ENCODE measurements around the gene FBN1.

FBN1 gene

DNA sequence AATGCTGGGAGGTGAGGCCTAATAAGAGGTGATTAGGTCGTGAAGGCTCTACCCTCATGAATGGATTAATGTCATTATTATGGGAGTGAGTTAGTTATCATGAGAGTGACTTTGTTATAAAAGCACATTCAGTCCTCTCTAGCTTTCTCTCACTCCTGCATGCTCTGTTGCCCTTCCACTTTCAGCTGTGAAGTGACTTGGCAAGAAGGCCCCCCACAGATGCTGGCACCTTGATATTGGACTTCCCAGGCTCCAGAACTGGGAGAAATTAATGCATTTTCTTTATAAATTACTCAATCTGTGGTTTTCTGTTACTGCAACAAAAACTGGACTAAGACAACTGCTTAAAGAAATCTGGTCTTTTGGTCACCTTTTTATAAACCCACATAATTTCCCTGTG is 144.3 kb downstream of the FBN1 start:
- DNase-seq = no peak

DNA sequence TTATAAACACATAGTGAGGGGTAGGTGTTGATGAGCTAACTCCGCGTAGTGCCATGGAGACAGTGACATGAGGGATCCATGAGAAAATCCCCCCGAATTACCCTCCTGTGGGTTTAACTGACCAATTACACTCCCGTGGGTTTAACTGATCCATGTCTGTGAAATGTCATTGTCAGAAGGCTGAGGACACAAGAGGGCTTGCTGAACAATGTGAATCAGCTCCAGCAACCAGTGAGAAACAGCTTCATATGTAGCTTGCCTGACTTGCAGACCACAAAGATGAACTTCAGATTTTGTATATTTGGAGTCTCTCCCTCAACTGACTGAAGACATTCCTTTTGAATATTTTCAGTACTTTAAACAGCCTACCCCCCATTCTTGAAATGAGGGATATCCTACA is 144.9 kb downstream of the FBN1 start:
- DNase-seq = no peak

DNA sequence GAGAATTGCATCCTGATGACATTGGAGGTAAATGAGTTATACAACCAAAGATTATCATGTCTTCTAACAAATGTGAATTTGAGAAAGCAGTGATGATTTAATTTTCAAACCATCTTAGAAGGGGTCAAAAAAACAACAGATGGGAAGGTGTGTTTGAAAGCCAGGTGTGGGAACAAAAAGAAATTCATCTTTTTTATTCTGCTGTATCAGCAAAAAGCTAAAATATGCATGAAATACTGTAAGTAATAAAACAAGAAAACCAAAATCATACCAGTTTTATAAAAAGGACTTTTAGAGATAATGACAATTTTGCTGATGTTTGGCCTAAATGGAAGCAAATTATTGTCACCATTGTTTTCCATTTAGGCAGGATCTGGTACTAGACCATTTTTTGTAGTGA is 145.5 kb downstream of the FBN1 start:
- DNase-seq = no peak

DNA sequence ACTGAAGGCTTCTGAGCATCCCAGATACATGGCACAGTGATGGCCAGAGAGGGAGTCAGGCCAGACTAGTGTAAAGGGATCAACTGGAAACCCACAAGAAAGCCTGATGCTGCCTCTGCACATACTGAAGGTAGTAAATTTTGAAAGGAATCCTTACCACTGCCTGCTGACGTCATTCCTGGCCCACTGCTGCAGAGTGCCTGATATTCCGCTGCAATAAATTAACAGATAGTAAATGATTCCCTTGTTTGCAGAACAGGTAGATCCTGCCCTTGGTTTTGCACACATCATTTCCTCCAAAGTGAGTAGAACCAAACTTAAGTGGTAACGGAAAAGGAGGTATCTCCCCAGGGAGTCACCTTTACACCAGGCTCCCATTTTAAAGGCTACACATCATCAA is 146.7 kb downstream of the FBN1 start:
- DNase-seq = no peak

DNA sequence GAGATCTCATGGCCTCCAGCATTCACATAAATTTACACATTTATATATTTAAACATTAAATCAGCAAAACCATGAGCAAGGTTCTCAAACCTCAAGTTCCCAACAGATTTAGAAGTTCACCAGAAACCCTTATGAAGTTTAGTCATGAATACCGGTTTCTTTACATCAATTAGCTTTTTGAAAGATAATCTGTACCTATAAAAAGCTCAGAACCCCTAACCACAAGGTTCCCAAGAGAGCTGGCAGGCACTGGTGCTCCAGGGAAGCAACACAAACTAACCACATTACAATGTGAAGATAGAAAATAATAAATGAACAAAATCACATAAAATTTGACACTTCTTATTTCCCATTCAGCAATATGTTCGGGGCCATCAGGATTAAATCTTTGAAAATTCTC is 150.9 kb downstream of the FBN1 start:
- no peak for DNase-seq

DNA sequence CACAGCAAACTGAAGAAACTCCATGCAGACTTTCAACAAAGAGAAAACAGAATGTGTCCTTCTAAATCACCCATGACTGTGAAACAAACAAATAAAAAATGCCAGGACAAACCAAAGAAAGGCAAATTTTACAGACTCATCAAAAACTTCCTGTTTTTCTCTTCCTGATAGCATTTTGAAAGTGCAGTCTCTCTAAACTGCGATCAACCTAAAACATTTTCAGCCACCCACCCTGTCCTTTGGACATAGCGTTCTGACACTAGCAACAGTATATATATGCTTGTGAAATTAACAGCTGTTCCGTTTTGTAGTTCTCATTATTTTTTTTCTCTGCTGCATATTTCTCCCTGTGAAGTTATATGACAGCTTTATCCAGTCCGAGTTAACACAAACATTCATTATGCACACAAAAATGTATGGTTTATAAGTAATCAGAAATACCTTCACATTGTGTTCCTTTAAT is 151.7 kb downstream of the FBN1 start:
- no peak for DNase-seq

DNA sequence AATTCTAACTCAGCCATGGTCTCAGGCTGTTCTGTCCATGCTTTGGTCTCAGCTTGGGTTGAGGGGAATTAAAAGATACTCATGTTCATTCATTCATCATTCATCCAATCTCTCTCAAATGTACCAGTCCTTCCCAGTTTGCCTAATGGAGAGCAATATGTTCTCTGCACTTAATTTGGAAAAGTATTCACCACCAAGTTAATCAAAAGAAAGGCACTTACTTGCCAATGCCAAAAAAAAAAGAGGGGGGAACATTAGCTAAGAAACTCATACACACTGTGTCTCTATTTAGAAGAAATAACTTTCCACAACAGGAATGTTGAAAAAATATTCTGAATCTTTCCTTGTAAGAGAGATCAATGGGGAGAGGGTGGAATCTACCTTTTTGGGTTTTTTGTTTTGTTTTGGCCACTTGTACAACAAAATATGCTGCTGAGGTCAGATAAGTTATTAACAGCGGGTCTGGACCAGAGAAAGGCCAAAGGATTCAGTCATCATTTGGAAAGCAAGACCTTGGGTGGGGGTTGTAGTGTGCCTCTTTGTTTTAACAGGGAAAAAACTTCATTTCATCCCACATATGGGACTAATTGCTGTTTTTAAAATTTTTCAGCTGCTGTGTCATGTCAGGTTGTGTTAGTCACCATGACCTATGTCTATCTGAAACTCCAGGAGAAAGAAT is 152.3 kb downstream of the FBN1 start:
- no peak for DNase-seq

DNA sequence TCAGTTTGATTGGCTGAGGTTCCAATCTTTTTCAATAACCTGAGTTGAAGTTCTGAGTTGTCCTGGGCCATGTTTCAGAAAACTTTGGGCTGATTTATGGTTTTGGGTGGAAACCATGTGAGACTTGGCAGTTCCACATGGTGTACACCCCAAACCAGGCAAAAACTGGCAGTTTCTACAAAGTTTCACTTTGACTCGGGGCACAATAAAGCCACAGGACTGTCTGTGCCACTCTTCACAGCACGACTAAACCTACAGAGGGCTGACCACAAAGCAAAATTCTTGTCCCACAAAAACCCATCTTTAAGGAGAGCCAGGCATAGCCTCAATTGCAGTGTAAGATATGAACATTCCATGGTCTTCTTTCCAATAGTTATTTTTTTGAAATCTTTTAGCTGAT is 159.3 kb downstream of the FBN1 start:
- DNase-seq = no peak

DNA sequence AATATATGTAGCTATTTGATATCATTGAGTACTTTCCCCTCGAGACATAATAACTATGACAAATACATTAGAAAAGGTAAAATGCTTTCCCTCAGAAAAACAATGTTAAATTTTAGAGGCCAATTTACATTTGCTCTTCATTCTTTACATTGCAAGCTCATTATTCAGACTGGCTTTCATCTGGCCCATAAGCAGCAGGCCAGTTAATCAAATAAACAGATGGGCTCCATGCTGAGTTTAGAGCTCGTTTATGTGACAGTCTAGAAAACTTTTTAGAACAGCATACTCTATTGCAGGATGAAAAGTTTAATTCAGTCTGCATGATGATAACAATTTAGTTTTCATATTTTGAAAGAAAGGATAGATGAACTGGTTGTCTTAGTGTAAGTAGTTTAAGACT is 163.7 kb downstream of the FBN1 start:
- no peak for DNase-seq

DNA sequence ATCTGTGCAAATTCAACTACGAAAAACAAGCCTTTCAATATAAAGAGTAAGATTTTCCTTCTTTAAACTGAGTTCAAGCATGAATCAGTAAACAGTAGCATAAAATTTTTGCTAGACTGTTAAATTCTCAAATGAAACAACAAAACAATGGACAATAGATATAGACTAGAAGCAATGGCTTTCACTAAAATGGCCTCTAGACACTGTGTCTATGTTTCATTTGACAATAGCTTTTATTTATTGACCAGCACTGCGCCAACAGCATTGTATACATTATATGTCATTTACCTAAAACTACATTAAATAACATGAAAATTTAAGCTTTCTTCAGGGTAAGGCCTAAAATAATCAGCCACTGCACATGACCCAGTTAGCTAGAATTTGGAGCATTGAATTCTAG is 165.8 kb downstream of the FBN1 start:
- DNase-seq = no peak

DNA sequence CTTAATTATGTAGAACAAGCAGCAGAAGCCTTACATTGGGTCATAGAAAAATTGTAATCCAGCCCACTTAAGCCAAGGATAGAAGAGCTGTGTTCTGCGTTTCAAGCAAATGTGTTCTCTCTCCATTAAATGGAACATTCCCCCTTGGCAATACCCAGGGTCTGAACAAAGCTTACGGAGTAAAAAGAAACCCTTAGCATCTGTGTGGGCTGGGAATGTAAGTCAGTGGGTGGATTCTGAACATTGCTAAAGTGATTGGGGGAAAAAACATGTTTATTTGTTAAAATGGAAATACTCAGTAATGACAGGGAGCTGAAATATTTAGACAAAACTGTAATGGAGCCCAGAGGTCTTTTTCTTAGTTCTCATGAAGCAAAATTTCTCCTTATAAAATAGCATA is 166.9 kb downstream of the FBN1 start:
- no peak for DNase-seq

DNA sequence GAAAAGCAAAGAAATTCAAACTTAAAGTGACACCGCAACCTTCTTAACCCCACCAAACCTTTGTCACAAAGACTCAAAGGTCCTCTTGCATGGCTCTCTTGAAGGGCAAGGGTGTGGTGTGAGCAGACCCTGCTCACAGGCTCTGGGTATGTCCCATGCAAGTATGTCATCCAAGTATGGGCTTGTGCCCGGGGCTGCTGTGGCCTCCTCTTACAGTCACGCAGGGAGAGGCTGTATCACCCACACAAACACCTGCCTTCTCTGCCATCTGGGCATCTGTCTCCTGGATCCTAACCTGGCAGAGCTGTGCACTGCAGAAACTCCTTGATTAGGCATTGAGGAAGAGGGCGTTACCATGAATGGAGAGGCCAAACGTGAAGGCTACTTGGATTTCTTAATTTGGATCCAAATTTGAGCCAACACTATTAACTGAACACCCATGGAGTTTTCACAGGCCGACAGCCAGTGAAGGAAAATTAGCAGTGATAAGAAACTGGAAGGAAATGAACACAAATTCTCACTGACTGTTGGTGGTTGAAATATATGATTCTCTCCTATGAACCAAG is 167.6 kb downstream of the FBN1 start:
- no peak for DNase-seq

DNA sequence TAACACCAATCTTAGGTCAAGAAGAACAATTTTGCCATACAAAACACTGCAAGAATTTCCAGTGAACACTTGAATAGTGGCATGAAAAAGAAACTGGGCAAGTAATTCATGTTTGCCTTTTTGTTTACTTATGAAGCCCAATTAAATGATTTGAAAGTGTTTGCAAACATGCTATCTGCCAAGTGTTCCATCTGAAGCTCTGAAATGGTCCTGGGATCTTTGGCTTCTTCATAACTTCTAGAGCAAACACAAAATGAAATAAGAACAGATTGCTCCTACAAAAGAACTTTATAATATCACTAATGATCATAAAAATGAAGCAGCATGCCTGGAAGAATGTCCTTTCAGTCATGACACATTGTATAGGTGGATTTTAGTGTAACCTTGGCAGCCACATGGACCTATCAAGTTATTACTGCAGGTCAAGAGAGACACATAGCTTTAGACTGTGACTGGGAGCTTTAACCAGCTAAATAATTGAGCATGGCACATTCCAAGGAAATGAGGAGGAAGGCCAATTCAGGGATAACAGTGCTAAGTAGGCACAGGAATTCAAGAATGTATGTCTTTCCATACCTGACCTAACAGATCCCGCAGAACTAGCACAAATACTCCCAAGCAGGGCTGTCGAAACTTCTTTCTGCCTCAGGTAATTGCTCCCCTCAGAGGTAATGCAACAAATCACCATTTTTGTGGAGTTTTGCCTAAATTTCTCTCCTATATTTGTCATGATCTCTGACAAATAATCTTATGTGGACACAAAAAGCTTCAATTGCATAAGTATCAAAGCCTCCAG is 169.7 kb downstream of the FBN1 start:
- DNase-seq = no peak

DNA sequence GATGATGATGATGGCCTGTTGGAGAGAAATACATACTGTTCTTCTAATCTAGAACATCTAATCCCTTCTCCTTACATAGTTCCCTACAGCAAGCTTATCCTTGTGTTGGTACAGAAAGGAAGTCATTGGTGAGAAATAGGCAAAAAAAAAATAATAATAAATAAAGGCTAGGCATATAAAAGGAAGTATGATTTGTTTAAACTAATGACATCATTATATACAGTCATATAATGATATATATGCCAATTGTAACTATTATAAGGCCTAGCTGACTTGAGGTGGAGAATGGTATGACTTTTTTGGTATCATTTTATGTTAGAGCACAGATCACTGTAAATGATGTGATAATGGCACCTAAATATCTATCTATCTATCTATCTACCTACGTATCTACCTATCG is 171.8 kb downstream of the FBN1 start:
- no peak for DNase-seq

DNA sequence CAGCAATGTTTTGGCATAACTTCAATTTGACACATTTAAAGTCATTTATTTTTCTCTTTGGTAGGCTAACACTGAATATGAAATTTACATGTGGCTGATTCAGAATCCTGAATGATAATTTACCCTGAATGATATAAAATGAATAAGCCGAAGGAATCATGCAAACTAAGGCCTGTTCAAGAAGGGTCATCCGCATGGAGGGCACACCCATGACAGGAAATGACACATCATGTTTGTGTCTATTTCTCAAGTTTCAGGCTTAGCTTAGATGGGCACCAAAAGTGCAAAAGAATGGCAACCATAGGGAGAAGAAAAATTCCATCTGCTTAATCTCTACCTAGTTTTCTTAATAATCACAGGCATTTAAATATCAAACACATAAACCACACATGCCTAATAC is 172.8 kb downstream of the FBN1 start:
- DNase-seq = no peak

DNA sequence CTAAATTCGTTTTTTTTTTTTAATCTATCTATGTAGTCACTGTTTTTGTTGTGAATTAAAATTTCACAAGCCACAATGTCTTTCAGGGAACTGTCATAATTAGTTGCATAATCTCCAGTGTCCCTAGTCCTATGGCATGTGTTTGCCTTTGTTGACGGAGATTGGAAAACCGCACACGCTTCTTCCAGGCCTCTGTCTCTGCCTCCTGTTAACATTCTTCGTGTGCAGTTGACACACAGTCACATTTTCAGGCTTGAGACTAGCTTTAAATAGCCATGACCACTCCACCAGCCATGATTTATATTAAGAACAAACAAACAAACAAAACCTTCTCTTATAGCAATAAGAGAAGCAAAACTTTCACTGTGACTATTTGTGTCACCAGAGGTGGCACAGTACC is 174.4 kb downstream of the FBN1 start:
- no peak for DNase-seq

DNA sequence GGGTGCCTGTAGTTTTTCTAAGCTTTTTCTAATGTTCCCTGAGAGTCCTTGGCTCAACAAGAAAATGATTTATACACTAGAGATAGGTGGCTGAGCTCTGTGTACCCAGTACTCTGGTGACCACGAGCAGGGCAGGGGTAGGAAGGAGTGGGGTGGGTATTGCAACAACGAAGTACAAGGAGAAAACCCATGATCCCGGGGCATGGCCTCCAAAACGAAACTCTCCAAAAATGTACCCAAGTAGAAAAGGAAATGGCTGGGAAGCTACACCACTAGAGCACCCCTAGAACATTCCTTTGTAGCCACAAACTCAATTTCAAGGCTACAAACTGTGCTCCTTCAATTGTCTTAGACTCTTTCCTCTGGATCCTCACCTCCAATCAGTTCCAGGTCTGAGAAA is 175.4 kb downstream of the FBN1 start:
- DNase-seq = no peak

DNA sequence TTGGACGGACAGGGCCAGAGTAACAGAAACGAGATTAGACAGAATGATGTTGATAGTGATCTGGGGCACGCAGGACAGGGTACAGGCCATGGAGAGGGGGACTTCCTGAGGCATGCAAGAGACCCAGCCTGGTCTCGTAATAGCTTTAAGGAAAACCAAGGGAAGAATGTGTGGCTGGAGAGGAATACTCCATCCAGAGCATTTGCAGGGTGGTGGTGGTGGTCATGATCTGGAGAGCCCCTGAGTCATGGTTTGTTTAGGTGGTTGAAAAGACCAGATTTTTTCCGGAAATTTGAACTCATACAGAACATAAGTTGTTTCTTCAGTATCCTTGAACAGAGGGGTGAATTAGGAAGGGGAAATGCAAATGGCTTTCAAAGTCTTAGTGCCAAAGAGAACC is 175.8 kb downstream of the FBN1 start:
- DNase-seq = no peak

DNA sequence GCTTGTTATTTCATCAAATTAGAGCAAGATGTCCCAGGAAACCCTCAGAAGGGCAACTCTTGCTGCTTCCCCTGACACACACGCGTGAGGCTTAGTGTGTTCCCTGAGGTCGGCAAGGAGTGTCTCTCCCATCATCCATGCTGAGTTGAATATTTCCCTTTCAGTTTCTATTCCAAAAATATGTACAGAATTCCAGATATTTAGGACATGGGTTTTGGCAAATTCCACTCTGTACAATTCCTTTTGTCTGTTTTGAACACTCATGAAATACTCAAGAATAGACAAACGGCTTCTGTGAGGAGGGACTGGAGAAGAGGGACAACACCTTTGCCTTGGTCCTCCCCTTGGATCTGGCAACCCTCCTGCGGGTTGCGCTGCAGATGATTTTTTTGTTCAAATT is 176.2 kb downstream of the FBN1 start:
- no peak for DNase-seq

DNA sequence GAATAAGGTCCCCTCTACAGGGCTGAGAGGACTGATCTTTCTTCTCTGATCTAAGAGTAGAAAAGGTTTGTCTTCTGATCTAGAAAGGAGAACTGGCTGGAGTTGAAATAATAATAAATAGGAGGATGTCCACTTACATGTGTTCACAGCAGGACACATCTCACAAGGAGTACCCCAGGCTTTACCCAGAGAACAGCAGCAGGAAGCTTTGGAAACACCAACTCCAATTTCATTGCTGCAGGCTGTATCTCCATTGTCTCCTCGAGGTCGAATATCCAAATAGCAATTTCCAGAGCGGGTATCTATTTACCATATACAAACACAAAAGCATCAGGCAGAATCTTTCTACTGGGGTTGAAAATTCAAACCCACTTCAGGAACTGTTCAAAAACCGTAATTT is 177.7 kb downstream of the FBN1 start:
- no peak for DNase-seq

DNA sequence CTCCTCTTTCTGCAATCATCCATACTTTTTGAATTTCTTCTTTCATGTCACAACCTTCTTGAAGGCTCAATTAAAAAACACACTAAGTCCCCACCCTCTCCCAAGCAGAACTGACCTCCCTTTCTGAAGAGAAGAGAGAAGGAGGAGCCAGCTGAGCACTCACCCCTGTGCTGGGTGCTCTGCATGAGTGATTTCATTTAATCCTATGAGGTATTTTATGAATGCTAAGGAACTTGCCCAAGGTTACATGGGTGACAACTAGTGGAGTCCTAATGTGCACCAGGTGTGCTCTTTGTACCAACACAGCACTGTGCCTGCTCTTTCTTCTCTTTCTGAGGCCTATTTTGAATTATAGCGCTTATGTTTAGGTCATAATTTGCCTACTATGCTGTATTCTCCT is 178.7 kb downstream of the FBN1 start:
- no peak for DNase-seq

DNA sequence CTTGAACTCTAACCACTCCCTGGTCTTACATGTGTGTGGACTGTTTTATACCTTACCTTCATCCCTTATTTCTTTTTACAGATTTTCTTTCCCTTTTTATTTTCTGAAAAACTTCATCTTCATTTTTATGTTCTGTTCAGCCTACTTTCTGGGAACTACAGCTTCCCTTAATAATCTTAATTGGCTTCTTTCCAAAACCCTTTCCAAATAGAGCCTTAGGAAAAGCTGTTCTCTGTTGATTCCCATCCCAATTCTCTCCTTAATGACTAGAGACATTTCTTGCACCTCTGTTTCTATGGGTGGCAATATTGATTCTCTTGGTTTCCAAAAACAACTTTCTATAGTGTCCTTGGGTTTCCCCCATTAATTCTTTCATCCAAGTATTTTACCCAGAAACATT is 179.4 kb downstream of the FBN1 start:
- DNase-seq = no peak

DNA sequence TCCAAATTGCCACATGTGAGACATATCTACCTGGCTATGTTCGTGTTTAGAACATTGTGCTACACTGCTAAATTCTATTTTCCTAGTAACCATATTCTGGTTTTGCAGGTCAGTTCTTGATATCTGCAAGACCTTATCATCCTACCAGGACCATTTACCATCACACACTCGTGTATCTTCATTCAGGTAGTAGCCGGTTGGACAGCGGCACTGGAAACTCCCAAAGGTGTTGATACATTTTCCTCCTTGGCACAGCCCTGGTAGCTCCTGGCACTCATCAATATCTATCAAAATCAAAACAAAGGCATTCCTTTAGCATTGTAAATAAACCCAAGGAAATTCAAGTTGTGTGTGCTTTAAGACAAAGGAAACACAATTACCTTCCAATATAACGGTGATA is 180.1 kb downstream of the FBN1 start:
- no peak for DNase-seq

DNA sequence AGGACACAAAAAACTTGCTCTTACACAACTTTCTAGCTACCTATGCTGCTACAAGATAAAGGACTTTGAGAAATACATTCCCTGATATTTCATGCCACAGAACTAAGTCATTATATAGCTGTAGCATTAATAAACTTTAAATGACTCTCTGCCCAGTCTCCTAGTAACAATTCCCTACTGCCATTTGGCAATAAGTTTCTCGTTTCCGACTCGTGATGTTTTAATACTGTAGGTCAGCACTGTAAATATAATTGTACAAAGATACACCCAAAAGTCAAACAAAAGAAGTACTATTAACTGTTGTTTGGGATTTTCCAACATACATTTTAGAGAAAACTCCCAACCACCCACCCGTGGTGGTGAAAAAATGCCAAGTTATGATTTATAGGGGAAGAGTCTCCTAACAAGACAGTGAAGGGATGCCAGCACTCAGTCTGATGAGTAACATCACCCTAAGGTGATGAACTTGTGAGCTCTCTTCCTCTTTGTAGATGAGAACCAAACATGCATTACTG is 182.1 kb downstream of the FBN1 start:
- DNase-seq = no peak
